ENCODE data around the gene FAM234B. TPM values are rescaled to one million over a fixed set of nuclear protein-coding genes. Genes with fewer than 3 reads are reported as not detected.
A peak's percentile ranks its signal among the peaks of the same experiment; 100 is the strongest.

Gene FAM234B
- polyA plus RNA-seq, 1 donor (not counting 4 experiments of a cell fraction or from before 2014, with no cell fraction given): 4.5 TPM

GRCh38 chr12:13093191-13093847 is 49.1 kb downstream of the FAM234B start:
- Histone ChIP-seq H3K4me3 (ENCODE audit: control insufficient read depth in 2 of 3, extremely low read depth in 1 of 3, insufficient read depth in 2 of 3, low read depth in 1 of 3, low read length in 3 of 3) (no peak overlapping the region), H3K27ac (ENCODE audit: control insufficient read depth, insufficient read depth, low read length) (peak overlapping the region; percentile 75), H3K9me1 (ENCODE audit: control insufficient read depth, extremely low read depth, insufficient read depth, low read length) (no peaks in the 10 kb centered on the region), H3K9me3 (ENCODE audit: control insufficient read depth, low read depth, low read length) (no peaks in the 10 kb centered on the region), H3K4me1 (ENCODE audit: control insufficient read depth, extremely low read depth, insufficient read depth, low read length) (peaks cover 33% of the 10 kb centered on the region), H4K20me1 (ENCODE audit: control insufficient read depth, extremely low read depth, insufficient read depth, low read length) (no peaks in the 10 kb centered on the region), H3K4me2 (ENCODE audit: control insufficient read depth, extremely low read depth, insufficient read depth, low read depth, low read length) (peak overlapping the region; percentile 88), H3K9ac (ENCODE audit: control insufficient read depth, extremely low read depth, insufficient read depth, low read length) (no peak overlapping the region), H3K27me3 (ENCODE audit: control insufficient read depth, extremely low read depth, insufficient read depth, low read length) (no peaks in the 10 kb centered on the region), H3K79me2 (ENCODE audit: control insufficient read depth, insufficient read depth, low read length) (no peaks in the 10 kb centered on the region), H3K36me3 (ENCODE audit: control insufficient read depth in 2 of 2, extremely low read depth in 1 of 2, insufficient read depth in 2 of 2, low read length in 2 of 2) (no peaks in the 10 kb centered on the region), H2AFZ (ENCODE audit: control insufficient read depth, low read length) (peak overlapping the region; percentile 67)
- FAIRE-seq (peak; percentile 72), DNase-seq (ENCODE audit: low read depth, low spot score) (no peak)
- TF ChIP-seq CTCF (optimal IDR thresholded peaks at IDR 0.05 in 1 of 3, IDR thresholded peaks at IDR 0.05 in 1 of 3, conservative IDR thresholded peaks at IDR 0.05 in 1 of 3; ENCODE audit: extremely low read depth in 1 of 3, insufficient read depth in 2 of 3, low read length in 3 of 3) (no peak), EZH2 (IDR thresholded peaks at IDR 0.05; ENCODE audit: low read length) (no peak)
- dilution Hi-C loops (cut with MboI; ENCODE audit: extremely low pct_ligation_motif_present, low sequenced_read_pairs): no loop called here

GRCh38 chr12:13093848-13094220 is 49.7 kb downstream of the FAM234B start:
- H3K4me3 ChIP-seq (ENCODE audit: control insufficient read depth in 2 of 3, extremely low read depth in 1 of 3, insufficient read depth in 2 of 3, low read depth in 1 of 3, low read length in 3 of 3): no peak overlapping the region
- H3K79me2 ChIP-seq (ENCODE audit: control insufficient read depth, insufficient read depth, low read length): no peaks in the 10 kb centered on the region
- dilution Hi-C loops (cut with MboI; ENCODE audit: extremely low pct_ligation_motif_present, low sequenced_read_pairs): no loop called here
- H3K27ac ChIP-seq (ENCODE audit: control insufficient read depth, insufficient read depth, low read length): peak overlapping the region; percentile 75
- no peaks in the 10 kb centered on the region for H3K27me3 ChIP-seq (ENCODE audit: control insufficient read depth, extremely low read depth, insufficient read depth, low read length)
- no peaks in the 10 kb centered on the region for H3K9me3 ChIP-seq (ENCODE audit: control insufficient read depth, low read depth, low read length)
- no peaks in the 10 kb centered on the region for H4K20me1 ChIP-seq (ENCODE audit: control insufficient read depth, extremely low read depth, insufficient read depth, low read length)
- peak overlapping the region; percentile 88 for H3K4me2 ChIP-seq (ENCODE audit: control insufficient read depth, extremely low read depth, insufficient read depth, low read depth, low read length)
- H3K9me1 ChIP-seq (ENCODE audit: control insufficient read depth, extremely low read depth, insufficient read depth, low read length): no peaks in the 10 kb centered on the region
- H3K4me1 ChIP-seq (ENCODE audit: control insufficient read depth, extremely low read depth, insufficient read depth, low read length): peaks cover 35% of the 10 kb centered on the region
- TF ChIP-seq EZH2 (IDR thresholded peaks at IDR 0.05; ENCODE audit: low read length): no peak
- TF ChIP-seq CTCF (optimal IDR thresholded peaks at IDR 0.05 in 1 of 3, IDR thresholded peaks at IDR 0.05 in 1 of 3, conservative IDR thresholded peaks at IDR 0.05 in 1 of 3; ENCODE audit: extremely low read depth in 1 of 3, insufficient read depth in 2 of 3, low read length in 3 of 3): no peak
- H3K9ac ChIP-seq (ENCODE audit: control insufficient read depth, extremely low read depth, insufficient read depth, low read length): no peak overlapping the region
- DNase-seq (ENCODE audit: low read depth, low spot score) (no peak), FAIRE-seq (peak; percentile 13)
- H3K36me3 ChIP-seq (ENCODE audit: control insufficient read depth in 2 of 2, extremely low read depth in 1 of 2, insufficient read depth in 2 of 2, low read length in 2 of 2): no peaks in the 10 kb centered on the region
- peak overlapping the region; percentile 67 for H2AFZ ChIP-seq (ENCODE audit: control insufficient read depth, low read length)
